Fibroblast of villous mesenchyme (primary cell): ENCODE data around the gene C1QTNF12. TPM values are rescaled to one million over a fixed set of nuclear protein-coding genes. Genes with fewer than 3 reads are reported as not detected.

Source experiments
- DNase-seq: peaks from one replicate; pipeline ENCODE4 v3.0.0-alpha.2; 2010; ENCODE audit warnings: low read depth
- H3K4me3 ChIP-seq: 2 replicates; pipeline ENCODE4 v1.5.1; 2011; ENCODE audit warnings: low read depth, mild to moderate bottlenecking, low read length
- total RNA-seq: library from RNA; depleted of rRNA; stranded (reverse); fragments of >200 nt; gene quantifications from 2 replicates; pipeline ENCODE4 v1.2.3, GENCODE V29; 2012
- TF ChIP-seq, protein P1 (sequence below): IDR thresholded peaks from 2 replicates; pipeline ENCODE4 v1.5.1; 2012; ENCODE audit warnings: low read depth, mild to moderate bottlenecking, low read length; ENCODE audit not compliant: insufficient read depth

Gene C1QTNF12
- total RNA-seq, 1 donor = 0.43 TPM

DNA sequence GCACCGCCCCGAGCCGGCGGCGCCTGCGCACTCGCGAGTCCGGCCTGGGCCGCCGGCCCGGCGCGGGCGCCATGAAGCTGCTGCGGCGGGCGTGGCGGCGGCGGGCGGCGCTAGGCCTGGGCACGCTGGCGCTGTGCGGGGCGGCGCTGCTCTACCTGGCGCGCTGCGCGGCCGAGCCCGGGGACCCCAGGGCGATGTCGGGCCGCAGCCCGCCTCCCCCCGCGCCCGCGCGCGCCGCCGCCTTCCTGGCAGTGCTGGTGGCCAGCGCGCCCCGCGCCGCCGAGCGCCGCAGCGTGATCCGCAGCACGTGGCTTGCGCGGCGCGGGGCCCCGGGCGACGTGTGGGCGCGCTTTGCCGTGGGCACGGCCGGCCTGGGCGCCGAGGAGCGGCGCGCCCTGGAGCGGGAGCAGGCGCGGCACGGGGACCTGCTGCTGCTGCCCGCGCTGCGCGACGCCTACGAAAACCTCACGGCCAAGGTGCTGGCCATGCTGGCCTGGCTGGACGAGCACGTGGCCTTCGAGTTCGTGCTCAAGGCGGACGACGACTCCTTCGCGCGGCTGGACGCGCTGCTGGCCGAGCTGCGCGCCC is 14.2 kb downstream of the C1QTNF12 start, which contains the start of gene B3GALT6:
Gene B3GALT6, plus strand, starts transcription at position 30 of the 588 bp plus-strand sequence. Its CDS starts 42 bp downstream, at position 72.
- DNase-seq = no peak
- H3K4me3 ChIP-seq = peak within 1 kb of the TSS; percentile 88
- TF ChIP-seq, protein P1, sequence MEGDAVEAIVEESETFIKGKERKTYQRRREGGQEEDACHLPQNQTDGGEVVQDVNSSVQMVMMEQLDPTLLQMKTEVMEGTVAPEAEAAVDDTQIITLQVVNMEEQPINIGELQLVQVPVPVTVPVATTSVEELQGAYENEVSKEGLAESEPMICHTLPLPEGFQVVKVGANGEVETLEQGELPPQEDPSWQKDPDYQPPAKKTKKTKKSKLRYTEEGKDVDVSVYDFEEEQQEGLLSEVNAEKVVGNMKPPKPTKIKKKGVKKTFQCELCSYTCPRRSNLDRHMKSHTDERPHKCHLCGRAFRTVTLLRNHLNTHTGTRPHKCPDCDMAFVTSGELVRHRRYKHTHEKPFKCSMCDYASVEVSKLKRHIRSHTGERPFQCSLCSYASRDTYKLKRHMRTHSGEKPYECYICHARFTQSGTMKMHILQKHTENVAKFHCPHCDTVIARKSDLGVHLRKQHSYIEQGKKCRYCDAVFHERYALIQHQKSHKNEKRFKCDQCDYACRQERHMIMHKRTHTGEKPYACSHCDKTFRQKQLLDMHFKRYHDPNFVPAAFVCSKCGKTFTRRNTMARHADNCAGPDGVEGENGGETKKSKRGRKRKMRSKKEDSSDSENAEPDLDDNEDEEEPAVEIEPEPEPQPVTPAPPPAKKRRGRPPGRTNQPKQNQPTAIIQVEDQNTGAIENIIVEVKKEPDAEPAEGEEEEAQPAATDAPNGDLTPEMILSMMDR = no peak

DNA sequence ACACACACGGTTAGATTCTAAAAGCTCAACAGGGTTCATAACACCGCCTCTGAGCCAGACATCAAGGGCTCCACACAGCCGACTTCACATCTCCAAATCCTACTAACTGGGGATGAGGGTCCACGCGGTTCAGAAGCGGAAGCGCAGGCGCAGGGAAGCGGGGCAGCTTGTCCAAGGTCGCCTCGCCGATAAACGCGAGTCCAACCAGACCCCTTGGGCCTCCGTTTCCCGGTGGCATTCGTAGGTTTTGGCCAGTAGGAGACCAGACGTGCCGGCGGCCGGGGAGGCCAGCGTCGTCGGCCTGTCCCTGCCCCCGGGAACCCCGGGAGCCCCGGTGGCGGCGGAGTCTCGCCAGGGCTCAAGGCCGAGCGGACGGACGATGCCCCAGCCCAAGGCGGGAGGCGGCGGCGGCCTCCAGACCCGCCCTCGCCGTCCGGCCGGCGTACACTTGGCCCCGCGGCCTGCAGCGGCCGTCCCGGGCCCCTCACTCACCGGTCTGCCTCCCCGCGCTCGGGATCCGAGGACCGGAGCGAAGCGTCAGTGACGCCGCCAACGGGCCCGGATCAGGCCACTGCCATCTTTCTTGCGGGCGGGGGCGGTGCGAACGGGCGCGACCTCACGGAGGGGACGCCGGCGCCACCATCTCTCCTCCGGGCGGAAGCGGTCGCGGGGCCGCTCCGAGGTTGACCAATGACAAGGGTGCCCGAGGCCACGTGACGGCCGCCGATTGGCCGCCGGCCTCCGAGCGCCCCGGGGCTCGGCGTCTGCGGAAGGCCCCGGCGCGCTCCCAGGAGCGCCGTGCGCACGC is 14.9 kb downstream of the C1QTNF12 start, which contains the start of gene SDF4:
Gene SDF4, minus strand, starts transcription at position 602 of the 808 bp plus-strand sequence. CDS start 3,229 bp downstream, outside the sequence.
- peak; percentile 97 for DNase-seq
- H3K4me3 ChIP-seq = peak within 1 kb of the TSS; percentile 88
- TF ChIP-seq, protein P1 = no peak

DNA sequence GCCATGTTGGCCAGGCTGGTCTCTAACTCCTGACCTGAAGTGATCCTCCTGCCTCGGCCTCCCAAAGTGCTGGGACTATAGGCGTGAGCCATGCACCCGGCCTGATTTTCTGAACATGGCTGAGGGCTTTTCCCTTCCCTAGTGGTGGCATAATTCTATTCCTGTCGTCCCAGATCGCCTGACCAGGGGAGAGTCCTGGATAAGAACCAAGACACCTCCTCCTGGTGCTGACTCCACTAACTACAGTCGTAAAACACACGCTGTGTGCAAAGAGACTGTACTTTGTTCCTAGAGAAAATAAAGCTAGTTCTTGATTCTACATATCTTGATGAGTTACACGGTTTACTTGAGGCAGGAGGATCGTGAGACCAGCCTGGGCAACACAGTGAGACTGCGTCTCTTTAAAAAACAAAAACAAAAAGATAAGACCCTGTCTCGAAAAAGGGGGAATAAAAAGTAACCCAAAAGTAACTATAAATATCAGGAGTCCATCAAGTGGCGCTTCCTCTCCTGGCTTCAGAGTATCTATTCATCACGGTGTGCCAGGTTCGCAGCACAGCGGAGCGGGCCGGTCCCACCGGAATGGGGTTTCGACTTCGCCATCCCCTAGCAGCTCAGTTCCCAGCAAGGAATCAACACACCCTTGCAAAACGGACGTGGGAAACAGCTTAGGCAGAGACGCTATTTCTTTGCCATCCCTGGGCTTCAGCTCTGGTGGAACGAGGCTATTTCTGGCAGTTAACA is 15.7 kb downstream of the C1QTNF12 start:
- DNase-seq = peak; percentile 78
- TF ChIP-seq, protein P1 = peak; percentile 42

DNA sequence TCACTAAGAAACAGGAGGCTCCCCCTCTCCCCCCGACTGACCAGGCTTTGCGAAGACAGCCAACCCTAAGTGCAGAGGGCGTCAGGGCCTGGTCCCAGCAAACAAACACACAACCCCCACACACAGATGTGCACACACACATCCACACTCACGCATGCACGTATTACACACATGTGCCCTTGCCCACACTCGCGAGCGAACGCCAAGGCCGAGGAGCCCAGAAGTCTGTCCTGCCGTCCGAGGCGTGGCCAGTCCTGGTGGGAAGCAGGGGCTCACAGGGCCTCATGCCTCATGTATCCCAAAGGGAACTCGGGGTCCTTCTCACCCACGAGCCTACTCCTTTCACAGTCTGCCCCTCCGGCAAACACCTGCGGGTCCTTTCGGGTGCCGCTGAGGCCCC is 16.8 kb downstream of the C1QTNF12 start:
- TF ChIP-seq, protein P1 = no peak
- H3K4me3 ChIP-seq = no peak overlapping the region
- DNase-seq = no peak

More for the DNA sequence above, 15.7 kb downstream of the C1QTNF12 start:
- H3K4me3 ChIP-seq = peak overlapping the region; percentile 88

DNA sequence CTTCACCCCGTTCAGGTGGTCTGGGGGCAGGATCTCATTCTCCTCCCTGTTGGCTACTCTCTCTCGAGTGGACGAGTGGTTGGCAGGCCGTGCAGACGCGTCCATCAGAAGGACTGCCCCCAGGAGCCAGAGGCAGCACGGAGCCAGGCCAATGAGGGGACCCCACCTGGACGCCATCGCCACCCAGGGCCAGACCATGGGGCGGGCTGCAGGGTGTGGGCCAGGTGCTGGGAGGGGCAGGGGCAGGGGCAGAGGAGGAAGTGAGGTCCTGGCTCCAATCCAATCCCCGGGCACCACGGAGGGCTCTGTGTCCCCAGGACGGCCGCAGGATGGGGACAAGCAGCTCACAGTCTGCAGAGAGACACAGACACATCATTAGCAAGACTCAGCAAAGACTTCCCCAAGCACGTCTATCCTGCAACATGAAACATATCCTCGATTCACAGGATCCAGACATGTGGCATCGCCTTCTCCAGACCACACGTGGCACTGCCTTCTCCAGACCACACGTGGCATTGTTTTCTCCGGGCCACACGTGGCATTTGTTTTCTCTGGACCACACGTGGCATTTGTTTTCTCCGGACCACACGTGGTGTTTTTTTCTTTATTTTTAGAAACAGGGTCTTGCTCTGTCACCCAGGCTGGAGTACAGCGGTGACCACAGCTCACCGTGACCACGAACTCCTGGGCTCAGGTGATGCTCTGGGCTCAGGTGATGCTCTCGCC is 17.8 kb downstream of the C1QTNF12 start:
- no peak for DNase-seq
- TF ChIP-seq, protein P1 = no peak
- no peak overlapping the region for H3K4me3 ChIP-seq

DNA sequence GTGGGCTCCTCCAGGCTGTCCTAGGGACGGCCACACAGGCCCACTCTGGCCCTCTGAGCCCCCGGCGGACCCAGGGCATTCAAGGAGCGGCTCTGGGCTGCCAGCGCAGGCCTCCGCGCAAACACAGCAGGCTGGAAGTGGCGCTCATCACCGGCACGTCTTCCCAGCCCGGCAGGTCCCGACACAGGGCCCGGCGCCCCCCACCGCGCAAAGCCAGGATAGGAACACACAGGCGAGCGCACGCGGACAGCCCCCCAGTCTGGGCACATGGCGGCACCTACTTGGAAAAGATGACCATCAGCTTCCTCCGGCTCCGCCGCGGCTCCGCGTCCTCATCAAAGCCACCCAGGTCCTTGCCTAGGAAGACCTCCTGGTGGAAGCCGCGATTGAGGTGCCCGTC is 18.3 kb downstream of the C1QTNF12 start:
- TF ChIP-seq, protein P1 = no peak
- no peak for DNase-seq
- H3K4me3 ChIP-seq = no peak overlapping the region
